Fibroblast of gingiva (primary cell): ENCODE measurements around the gene FGF22.
"Not testable (repeated sequence)": the region's sequence is repeated elsewhere in the genome, so short reads cannot be mapped to it uniquely, and the experiment has no call there.

Experiments used
- DNase-seq: peaks from one replicate; pipeline ENCODE4 v3.0.0-alpha.2; 2011; ENCODE audit warnings: low read depth

Gene FGF22

DNA sequence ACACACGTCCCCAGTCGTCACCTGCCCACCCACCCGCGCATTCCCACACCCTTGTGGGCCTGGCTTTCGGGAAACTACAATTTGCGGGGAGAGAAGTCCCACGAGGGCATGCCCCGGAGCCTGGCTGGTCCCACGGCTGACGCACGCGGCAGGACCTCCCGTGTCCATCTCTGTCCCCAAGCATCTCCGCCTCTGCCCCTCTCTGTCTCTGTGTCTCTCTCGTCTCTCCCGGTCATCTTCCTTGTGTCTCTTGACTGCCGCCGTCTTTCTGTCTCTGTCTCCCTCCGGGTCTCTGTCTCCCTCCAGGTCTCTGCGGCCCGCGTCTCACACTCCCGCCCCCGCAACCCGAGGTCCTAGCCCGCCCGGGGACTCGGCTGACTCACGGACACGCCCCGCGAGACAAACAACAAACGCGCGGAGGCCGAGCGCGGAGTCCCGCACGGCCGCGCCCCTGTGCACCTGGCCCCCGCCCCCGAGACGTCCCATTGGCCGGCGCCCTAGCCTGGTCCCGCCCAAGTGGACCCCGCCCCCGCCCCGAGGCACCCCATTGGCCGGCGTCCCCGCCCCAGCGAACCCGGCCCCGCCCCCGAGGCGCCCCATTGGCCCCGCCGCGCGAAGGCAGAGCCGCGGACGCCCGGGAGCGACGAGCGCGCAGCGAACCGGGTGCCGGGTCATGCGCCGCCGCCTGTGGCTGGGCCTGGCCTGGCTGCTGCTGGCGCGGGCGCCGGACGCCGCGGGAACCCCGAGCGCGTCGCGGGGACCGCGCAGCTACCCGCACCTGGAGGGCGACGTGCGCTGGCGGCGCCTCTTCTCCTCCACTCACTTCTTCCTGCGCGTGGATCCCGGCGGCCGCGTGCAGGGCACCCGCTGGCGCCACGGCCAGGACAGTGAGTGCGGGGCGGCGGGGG, at the start of gene FGF22:
FGF22 (plus strand) TSS at position 627 of the 908 bp plus-strand sequence; CDS start at position 674, 47 bp downstream.
- peak; percentile 79 for DNase-seq

DNA sequence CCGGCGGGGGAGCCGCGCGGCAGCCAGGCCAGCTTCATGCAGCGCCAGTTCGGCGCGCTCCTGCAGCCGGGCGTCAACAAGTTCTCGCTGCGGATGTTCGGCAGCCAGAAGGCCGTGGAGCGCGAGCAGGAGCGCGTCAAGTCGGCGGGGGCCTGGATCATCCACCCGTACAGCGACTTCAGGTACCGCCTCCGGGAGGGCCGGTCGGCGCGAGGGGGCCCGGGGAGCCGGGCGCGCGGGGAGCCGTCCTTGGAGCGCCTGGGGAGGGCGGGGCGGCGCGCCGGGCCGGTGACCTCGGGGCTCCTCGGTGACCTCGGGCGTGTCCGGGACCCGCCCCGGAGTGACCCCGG, 49.3 kb upstream of the FGF22 start:
- no peak for DNase-seq

- no peak for DNase-seq
These were observed 49.0 kb upstream of the FGF22 start for GRCh38 chr19:590750-591098.

DNA sequence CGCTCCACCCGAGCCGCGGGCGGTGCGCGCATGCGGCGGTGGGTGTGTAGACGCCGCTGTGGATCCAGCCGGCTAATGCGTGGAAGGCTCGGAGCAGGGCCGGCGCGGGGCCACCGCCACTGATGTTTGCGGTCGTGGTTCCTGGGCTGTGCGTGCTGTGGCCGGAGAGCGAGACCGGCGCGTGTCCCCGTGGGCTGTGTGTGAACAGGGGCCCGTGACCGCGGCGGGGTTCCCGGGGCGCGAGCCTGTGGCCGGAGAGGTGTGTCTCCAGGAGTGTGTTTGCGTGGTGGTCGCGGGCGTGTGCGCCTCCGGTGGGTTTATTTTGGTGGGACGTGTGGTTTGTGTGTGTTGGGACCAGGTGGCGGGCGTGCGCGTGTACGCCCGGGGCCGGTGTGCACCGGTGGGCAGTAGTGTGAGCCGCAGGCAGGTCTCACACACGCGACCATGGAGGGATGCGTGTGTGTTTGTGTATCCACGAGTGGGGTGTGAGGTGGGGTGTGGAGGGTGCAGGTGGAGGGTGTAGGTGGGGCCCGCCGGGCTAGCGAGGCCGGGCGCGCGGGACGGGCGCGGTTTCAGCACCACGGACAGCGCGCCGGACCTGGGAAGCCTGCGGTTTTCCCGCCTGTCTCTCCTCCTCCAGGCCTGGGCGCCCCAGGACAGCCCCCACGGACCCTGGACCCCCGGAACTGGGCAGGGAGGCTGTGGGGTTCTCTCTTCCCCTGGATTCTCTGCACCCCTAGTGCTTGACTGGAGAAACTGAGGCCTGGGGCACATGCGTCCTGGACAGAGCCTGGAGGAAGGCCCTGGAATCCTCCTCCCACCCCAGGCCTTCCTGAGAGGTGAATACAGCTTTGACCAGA, 48.4 kb upstream of the FGF22 start:
- DNase-seq, result no peak

GRCh38 chr19:592101-592500, 47.6 kb upstream of the FGF22 start:
- DNase-seq, result no peak

DNA sequence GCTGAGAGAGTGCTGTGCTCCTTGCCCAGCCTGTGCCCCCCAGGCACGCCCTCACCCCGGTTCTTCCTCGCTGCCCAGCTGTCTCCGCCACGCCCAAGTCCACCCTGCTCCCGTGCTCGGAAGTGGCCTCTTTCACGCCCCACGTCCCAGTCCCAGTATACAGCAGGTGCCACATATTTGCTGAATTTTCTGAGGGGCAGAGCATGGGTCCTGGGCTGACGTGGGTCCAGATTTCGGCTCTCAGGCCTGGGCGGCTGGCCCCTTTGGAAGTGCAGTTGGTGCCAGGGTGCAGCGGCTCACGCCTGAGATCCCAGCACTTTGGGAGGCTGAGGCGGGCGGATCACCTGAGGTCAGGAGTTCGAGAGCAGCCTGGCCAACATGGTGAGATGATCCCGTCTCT, 46.6 kb upstream of the FGF22 start:
- no peak for DNase-seq

GRCh38 chr19:593505-593904, 46.2 kb upstream of the FGF22 start:
- no peak for DNase-seq

DNA sequence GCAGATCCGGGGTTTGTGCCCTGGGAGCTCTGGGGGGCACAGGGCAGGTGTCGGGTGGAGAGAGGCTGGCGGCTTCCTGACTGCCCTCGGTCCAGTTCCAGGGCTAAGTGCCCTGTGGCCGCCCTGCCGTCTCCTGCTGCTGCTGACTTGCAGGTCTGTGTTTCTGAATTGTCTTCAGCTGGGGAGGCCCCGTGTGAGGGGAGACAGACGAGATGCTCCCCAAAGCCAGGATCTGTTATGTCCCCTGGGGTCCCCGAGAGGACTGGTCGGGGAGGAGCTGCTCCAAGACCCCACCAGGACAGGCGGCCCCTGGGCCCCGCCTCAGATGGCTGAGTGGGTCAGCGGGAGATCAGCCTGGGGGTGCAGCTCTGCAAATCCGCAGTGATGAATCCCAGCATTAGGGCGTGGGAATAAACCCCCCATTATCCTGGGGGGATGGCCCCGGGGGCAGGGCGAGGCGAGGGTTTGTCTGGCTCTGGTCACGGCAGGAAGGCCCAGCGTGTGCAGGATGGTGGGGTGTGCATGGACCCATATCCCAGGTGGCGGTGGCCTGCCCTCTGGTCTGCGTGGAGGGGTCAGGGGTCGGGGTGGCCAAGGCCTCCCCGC, 45.3 kb upstream of the FGF22 start:
- DNase-seq, result no peak

DNA sequence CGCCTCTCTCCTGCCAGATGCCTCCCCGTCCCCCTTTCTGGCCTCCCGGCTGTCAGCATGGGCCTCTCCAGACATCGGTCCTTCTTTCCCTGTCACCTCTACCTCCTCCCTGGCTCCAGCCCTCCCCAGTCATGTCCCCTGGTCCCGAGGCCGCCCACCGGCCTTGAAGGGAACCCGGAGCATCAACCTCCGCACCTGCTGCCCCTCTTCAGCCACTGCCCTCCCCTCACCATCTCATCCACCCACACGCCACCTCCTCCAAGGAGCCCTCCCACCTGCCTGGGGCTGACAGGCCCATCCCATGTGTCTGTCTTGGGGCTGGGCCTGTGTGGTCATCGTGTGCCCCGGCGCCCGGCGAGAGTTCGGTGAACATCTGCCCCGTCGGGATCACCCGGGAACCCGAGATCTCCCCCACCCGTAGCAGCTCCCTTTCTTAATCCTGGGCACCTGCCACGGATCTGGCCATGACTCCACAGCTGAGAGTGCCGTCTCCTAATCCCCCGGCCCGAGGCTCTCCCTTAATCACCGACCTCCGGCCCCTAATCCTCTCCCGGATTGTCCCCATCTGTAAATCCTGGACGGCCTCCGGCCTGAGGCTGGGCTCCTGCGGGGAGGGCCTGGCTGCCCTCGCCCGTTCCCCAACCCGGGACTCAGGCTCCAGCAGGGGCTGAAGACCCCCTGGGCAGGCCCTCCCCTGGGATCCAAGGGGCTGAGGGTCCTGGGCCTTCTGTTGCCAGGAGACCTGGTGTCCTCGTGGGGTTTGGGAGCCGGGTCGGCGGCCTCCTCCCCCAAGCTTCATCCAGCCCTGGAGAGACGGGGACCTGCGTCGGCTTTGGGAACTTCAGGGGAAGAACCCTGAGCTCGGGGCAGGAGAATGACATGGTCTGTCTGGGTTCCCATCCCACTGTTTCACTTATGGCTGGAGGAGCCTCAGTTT, 44.1 kb upstream of the FGF22 start:
- no peak for DNase-seq

DNA sequence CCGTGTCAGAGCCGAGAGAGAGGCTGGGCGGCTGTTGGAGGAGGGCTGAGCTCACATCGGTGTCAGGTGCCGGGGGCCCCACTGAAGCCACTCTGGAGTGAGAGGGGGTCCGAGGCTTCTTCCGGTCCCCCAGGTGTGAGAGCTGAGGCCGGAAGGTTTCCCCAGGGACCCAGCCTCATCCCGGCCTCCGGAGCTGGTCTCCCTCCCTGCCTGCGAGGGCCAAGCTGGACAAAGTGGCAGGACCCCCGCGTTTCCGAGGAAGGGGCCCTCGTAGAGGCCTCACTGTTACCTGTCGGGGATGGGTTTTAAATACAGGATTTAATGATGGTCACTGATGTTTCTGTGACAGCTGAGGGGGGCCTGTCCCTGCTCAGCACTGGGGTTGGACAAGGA, 43.4 kb upstream of the FGF22 start:
- DNase-seq, result no peak

DNA sequence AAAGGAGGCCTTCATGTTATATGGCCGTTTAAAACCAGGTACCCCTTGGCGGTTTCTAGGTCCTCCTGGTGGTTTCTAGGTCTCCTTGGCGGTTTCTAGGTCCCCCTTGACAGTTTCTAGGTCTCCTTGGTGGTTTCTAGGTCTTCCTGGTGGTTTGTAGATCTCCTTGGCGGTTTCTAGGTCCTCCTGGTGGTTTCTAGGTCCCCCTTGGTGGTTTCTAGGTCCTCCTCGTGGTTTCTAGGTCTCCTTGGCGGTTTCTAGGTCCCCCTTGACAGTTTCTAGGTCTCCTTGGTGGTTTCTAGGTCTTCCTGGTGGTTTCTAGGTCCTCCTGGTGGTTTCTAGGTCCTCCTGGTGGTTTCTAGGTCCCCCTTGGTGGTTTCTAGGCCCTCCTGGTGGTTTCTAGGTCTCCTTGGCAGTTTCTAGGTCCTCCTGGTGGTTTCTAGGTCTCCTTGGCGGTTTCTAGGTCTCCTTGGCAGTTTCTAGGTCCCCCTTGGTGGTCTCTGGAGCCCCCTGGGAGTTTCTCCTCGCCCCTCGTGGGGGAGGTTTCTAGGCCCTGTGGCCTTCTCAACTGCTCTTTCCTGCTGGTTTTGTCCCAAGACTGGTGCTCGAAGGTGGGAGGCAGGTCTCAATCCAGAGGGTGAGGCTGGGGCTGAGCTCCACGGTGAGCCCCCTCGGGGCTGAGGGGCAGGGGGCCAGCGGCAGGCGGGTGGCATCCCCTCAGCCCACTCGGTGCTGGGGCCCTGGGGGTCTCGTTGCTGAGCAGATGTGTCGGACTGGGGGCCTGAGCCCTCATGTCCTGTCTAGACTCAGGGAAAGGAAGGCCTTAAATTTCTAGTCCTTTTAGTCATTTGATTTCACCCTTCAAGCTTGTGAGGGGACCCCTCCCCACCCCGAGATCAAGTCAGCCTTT, 42.0 kb upstream of the FGF22 start:
- no peak for DNase-seq

GRCh38 chr19:601310-601709, 38.4 kb upstream of the FGF22 start:
- no peak for DNase-seq

GRCh38 chr19:601790-602189, 37.9 kb upstream of the FGF22 start:
- no peak for DNase-seq

DNA sequence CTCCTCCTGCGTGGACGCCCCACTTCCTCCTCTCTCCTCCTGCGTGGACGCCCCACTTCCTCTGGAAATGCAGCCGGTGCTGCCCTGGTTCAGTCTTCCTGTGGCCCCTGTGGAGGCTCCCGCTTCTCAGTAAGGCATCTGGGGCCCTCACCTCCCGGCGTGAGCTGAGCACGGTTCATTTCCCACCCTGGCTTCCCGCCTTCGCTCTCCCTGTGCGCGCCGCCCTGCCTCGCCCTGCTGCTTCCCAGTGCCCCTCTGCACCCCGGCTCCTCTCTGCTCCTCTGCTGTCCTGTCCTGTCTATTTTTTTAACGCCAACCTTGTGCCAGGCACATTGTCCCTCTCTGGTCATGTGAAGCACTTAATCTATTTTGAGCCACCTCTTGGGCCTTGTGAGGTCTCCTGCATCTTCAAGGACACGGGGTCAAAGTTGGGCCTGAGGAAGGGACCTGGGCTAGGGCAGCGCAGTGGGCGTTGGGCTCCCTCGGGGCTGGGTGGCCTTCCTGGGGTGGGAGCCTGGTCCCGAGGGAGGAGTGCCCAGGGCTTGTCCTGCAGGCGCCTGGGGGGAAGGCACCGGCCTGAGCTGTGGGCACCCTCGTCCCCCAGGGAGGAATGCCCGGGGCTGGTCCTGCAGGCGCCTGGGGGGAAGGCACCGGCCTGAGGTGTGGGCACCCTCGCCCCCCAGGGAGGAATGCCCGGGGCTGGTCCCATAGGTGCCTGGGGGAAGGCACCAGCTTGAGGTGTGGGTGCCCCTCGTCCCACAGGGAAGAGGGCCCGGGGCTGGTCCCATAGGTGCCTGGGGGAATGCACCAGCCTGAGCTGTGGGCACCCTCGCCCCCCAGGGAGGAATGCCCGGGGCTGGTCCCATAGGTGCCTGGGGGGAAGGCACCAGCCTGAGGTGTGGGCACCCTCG, 37.0 kb upstream of the FGF22 start:
- DNase-seq, result no peak

GRCh38 chr19:603302-603639, 36.4 kb upstream of the FGF22 start:
- not testable (repeated sequence) for DNase-seq

DNA sequence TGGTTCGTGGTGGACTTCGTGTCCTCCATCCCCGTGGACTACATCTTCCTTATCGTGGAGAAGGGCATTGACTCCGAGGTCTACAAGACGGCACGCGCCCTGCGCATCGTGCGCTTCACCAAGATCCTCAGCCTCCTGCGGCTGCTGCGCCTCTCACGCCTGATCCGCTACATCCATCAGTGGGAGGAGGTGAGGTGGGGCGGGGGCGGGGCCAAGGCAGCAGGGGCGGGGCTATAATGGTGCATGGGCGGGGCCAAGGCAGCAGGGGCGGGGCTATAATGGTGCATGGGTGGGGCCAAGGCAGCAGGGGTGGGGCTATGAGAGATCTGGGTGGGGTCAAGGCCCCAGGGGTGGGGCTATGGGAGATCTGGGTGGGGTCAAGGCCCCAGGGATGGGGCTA, 35.9 kb upstream of the FGF22 start:
- DNase-seq, result not testable (repeated sequence)

- DNase-seq, result no peak
These were observed 35.3 kb upstream of the FGF22 start for GRCh38 chr19:604355-604754.

DNA sequence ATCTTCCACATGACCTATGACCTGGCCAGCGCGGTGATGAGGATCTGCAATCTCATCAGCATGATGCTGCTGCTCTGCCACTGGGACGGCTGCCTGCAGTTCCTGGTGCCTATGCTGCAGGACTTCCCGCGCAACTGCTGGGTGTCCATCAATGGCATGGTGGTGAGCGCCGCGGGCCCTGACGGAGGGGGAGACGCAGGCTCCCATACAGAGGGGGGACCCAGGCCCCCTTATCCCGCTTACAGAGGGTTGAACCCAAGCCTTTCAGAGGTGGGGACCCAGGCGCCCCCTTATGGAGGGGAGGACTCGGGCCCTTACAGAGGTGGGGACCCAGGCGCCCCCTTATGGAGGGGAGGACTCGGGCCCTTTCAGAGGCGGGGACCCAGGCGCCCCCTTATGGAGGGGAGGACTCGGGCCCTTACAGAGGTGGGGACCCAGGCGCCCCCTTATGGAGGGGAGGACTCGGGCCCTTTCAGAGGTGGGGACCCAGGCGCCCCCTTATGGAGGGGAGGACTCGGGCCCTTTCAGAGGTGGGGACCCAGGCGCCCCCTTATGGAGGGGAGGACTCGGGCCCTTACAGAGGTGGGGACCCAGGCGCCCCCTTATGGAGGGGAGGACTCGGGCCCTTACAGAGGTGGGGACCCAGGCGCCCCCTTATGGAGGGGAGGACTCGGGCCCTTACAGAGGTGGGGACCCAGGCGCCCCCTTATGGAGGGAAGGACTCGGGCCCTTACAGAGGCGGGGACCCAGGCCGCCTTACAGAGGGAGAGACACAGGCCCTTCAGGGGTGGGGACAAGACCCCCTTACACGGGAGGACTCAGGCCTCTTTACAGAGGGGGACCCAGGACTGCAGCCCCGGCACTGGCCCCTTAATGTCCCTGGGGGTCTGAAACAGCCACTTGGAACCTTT, 34.4 kb upstream of the FGF22 start:
- DNase-seq, result not testable (repeated sequence)
